Breast epithelium (tissue), 4 donors: ENCODE data around the gene KAT6B. TPM values are rescaled to one million over a fixed set of nuclear protein-coding genes. Genes with fewer than 3 reads are reported as not detected.

Experiments
- DNase-seq, 2 donors: peaks; one replicate each; pipeline ENCODE4 v3.0.0-alpha.2; 2019; ENCODE audit warnings: low spot score in 2 of 2
- H3K27ac ChIP-seq, 2 donors: fragments of 200-600 bp; sonication (generic) in 1 of 2; one replicate each; pipeline ENCODE4 v1.5.1; 2016 to 2019; ENCODE audit warnings: mild to moderate bottlenecking in 1 of 2
- H3K27me3 ChIP-seq, 2 donors: fragments of 200-600 bp; sonication (generic) in 1 of 2; one replicate each; pipeline versions ENCODE4 v1.5.1 to v1.6.0; 2017 to 2019; ENCODE audit warnings: control low read depth in 1 of 2, mild to moderate bottlenecking in 1 of 2
- H3K36me3 ChIP-seq: fragments of 200-600 bp; one replicate; pipeline ENCODE4 v1.5.1; 2019
- H3K4me1 ChIP-seq, 2 donors: fragments of 200-600 bp; sonication (generic); one replicate each; pipeline ENCODE4 v1.5.1; 2016 to 2019; ENCODE audit warnings: control low read depth in 1 of 2
- H3K4me3 ChIP-seq, 3 donors: fragments of 200-600 bp; sonication (generic); 1 replicate in 2 of 3; 2 replicates in 1 of 3; pipeline ENCODE4 v1.5.1; 2016 to 2019; ENCODE audit warnings: mild to moderate bottlenecking in 3 of 3, moderate library complexity in 2 of 3
- H3K9me3 ChIP-seq, 2 donors: fragments of 200-600 bp; sonication (generic) in 1 of 2; one replicate each; pipeline ENCODE4 v1.5.1; 2016 to 2019; ENCODE audit warnings: control low read depth in 1 of 2
- POLR2A ChIP-seq: fragments of 450-650 bp; IDR thresholded peaks from one replicate; pipeline ENCODE4 v1.6.1; 2016; ENCODE audit warnings: antibody characterized with exemption, mild to moderate bottlenecking, moderate library complexity
- POLR2AphosphoS5 ChIP-seq, 3 donors: sonication (generic); formaldehyde crosslinking; IDR thresholded peaks; one replicate each; pipeline ENCODE4 v1.6.1; 2017; ENCODE audit warnings: antibody characterized with exemption in 3 of 3
- intact Hi-C: fragments of 100-400 bp; cut with DNase I; formaldehyde crosslinking; loops from one replicate; pipeline ENCODE4 v1.15.1; 2023; ENCODE audit warnings: low total_unique reads
- total RNA-seq, 3 donors: library from RNA; depleted of rRNA; stranded (reverse); fragments of >200 nt; gene quantifications; one replicate each; pipeline ENCODE4 v1.1.0, GENCODE V29; 2016
- TF ChIP-seq, protein P1 (sequence below), 3 donors: fragments of 450-650 bp; IDR thresholded peaks; one replicate each; pipeline ENCODE4 v1.5.1; 2016 to 2017; ENCODE audit warnings: antibody characterized with exemption in 3 of 3, mild to moderate bottlenecking in 3 of 3, moderate library complexity in 3 of 3

Gene KAT6B
- total RNA-seq, 3 donors from 2014 or later = 46.2 to 90.3 (median 55.7) TPM

- TF ChIP-seq POLR2AphosphoS5 (IDR thresholded peaks at IDR 0.05) (no peak), POLR2A (no peak)
- TF ChIP-seq, protein P1, sequence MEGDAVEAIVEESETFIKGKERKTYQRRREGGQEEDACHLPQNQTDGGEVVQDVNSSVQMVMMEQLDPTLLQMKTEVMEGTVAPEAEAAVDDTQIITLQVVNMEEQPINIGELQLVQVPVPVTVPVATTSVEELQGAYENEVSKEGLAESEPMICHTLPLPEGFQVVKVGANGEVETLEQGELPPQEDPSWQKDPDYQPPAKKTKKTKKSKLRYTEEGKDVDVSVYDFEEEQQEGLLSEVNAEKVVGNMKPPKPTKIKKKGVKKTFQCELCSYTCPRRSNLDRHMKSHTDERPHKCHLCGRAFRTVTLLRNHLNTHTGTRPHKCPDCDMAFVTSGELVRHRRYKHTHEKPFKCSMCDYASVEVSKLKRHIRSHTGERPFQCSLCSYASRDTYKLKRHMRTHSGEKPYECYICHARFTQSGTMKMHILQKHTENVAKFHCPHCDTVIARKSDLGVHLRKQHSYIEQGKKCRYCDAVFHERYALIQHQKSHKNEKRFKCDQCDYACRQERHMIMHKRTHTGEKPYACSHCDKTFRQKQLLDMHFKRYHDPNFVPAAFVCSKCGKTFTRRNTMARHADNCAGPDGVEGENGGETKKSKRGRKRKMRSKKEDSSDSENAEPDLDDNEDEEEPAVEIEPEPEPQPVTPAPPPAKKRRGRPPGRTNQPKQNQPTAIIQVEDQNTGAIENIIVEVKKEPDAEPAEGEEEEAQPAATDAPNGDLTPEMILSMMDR (IDR thresholded peaks at IDR 0.05) = no peak
- no peaks in the 10 kb centered on the region for H3K4me1 ChIP-seq
- DNase-seq = no peak
- H3K27ac ChIP-seq = no peak overlapping the region
- intact Hi-C loops = no loop called here
- no peaks in the 10 kb centered on the region for H3K27me3 ChIP-seq
- H3K36me3 ChIP-seq = no peaks in the 10 kb centered on the region
- no peaks in the 10 kb centered on the region for H3K9me3 ChIP-seq
- no peak overlapping the region for H3K4me3 ChIP-seq
Measured at GRCh38 chr10:74949034-74949832, 122.8 kb downstream of the KAT6B start.

GRCh38 chr10:74949843-74950765 is 123.7 kb downstream of the KAT6B start:
- Histone ChIP-seq H3K9me3 (no peaks in the 10 kb centered on the region), H3K4me1 (no peaks in the 10 kb centered on the region), H3K27me3 (no peaks in the 10 kb centered on the region), H3K36me3 (no peaks in the 10 kb centered on the region), H3K27ac (no peak overlapping the region), H3K4me3 (no peak overlapping the region)
- intact Hi-C loops = no loop called here
- no peak for DNase-seq
- TF ChIP-seq, protein P1 (IDR thresholded peaks at IDR 0.05) = no peak
- TF ChIP-seq POLR2A (no peak), POLR2AphosphoS5 (IDR thresholded peaks at IDR 0.05) (no peak)

DNA sequence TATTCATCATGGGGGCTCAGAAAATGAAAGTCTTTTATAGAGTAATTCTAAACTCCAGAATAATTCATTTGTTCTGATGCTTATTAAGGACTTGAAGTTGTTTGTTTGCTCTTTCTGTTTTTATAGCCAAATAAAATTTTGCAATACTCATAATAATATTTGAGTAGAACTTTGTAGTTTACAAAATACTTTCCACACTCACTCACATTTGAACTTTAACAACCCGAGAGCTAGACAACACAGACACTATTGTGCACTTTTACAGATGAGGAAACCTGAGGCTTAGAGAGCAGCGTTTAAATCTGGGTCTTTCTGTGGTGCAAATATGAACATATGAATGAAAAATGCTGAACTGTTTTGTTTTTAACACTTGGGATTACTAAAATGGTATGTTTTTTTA is 126.8 kb downstream of the KAT6B start:
- Histone ChIP-seq H3K4me3 (no peak overlapping the region), H3K4me1 (peaks cover 0 to 4% of the 10 kb centered on the region in 2 donors), H3K9me3 (no peaks in the 10 kb centered on the region), H3K27ac (no peak overlapping the region), H3K36me3 (no peaks in the 10 kb centered on the region), H3K27me3 (no peaks in the 10 kb centered on the region)
- intact Hi-C loops = no loop called here
- TF ChIP-seq, protein P1 (IDR thresholded peaks at IDR 0.05) = no peak
- TF ChIP-seq POLR2A = no peak
- no peak for TF ChIP-seq POLR2AphosphoS5 (IDR thresholded peaks at IDR 0.05)
- no peak for DNase-seq

GRCh38 chr10:74955796-74956195 is 129.4 kb downstream of the KAT6B start:
- no peaks in the 10 kb centered on the region for H3K36me3 ChIP-seq
- no peaks in the 10 kb centered on the region for H3K9me3 ChIP-seq
- no peaks in the 10 kb centered on the region for H3K27me3 ChIP-seq
- H3K27ac ChIP-seq = no peak overlapping the region
- peaks cover 0 to 4% of the 10 kb centered on the region in 2 donors for H3K4me1 ChIP-seq
- intact Hi-C loops = no loop called here
- TF ChIP-seq POLR2A (no peak), POLR2AphosphoS5 (IDR thresholded peaks at IDR 0.05) (no peak)
- TF ChIP-seq, protein P1 (IDR thresholded peaks at IDR 0.05) = no peak
- no peak for DNase-seq
- H3K4me3 ChIP-seq = no peak overlapping the region
